ENCODE results near the gene LAMC2.
A peak's percentile ranks its signal among the peaks of the same experiment; 100 is the strongest.
"Not testable (repeated sequence)": the region's sequence is repeated elsewhere in the genome, so short reads cannot be mapped to it uniquely, and the experiment has no call there.

Gene LAMC2

DNA sequence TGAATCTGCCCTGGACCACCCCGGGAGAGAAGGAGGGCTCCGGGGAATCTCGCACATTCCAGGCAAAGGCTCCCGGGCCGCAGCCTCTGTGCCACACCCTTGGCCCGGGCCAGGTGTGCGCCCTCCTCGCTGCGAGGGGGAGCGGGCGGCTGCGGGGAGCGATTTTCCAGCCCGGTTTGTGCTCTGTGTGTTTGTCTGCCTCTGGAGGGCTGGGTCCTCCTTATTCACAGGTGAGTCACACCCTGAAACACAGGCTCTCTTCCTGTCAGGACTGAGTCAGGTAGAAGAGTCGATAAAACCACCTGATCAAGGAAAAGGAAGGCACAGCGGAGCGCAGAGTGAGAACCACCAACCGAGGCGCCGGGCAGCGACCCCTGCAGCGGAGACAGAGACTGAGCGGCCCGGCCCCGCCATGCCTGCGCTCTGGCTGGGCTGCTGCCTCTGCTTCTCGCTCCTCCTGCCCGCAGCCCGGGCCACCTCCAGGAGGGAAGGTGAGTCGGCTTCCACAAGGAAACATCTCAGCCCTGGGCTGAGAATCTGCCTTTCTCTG is at the start of gene LAMC2:
Gene LAMC2, plus strand, starts transcription at position 324 of the 550 bp plus-strand sequence. Its CDS starts 89 bp downstream, at position 413.
- ATAC-seq: peak in 1 of 2 donors; percentile 70

DNA sequence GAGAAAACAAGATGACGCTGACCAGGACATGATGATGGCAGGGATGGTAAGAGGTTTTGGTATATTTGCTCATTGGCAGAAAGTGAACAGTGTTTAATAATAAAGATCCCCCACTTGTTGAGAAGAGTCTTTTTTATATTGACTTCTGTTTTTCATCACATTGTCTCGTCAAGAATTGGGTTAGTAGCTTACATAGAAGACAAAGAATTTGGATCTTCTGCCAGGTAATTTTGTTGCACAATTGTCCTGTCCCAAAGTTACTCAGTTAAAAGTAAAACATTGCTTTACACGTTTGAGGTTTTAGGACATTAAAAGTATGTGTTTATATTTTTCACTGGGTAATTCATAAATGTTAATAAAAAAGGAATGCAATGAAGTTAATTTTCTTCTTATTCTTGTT is 48.3 kb upstream of the LAMC2 start:
- ATAC-seq: no peak

DNA sequence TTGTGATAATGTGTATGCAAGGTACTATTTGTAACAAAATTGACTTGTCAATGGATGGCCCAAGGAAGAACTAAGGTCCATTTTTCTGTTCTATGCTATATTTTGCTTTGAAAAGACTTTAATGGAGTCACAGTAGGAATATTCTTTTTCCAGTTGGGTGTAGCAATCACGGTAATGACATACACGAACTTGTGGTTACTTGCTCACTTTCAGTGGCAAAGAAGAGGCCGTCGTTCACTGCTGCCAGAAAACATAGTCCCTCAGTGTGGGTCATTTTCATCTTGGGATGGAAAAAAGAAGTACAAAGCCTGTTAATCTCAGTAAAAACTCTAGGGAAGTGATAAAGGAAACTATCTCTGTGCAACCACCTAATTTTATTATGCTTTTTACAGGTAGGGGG is 47.8 kb upstream of the LAMC2 start:
- no peak for ATAC-seq

DNA sequence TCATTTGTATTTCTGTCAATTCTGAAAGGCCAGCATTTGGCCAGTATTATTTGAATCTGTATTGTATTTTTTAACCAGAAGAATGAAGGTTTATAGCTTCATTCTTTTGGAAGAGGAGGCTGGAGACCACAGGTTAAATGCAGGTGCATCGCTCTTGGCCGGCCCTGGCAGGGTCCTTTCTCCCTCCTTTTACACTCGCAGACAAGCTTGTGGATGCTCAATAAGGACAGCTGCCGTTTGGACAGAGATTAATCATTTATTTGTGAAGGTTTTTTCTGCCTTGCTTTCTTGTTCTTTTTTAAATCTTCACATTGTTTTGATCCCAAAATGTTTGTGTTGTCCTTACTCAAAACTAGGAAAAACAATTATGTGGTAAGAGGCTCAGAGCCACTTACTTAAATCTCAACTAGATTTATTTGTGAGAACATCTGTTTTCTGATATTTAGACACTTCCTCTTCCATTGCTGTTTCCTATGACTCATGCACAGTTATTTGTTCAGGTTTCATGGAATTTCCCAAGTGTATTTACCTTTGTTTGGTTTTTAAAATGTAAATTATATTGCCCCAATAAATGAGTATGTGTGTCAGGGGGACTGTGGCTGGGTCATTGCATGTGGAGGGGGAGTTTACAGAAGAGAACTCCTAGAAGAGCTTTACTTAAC is 46.7 kb upstream of the LAMC2 start:
- no peak for ATAC-seq

DNA sequence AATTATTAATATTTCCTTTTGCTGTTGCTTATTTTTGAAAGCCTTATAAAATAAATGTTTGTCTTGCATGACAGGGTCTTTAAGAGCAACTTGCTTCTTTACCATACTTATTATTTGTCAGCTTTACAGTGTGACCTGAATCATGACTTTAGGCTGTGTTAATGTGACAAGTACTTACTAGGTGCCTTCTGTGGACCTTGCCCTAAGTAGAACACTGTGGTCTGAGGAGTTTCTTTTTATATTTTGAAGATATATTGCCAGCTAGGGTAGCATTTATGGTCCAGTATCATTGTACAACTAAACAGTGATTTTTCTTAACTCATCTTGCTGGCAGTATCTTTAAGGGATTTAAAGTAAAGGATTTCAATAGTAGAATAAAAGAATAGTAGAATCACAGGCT is 45.4 kb upstream of the LAMC2 start:
- no peak for ATAC-seq

DNA sequence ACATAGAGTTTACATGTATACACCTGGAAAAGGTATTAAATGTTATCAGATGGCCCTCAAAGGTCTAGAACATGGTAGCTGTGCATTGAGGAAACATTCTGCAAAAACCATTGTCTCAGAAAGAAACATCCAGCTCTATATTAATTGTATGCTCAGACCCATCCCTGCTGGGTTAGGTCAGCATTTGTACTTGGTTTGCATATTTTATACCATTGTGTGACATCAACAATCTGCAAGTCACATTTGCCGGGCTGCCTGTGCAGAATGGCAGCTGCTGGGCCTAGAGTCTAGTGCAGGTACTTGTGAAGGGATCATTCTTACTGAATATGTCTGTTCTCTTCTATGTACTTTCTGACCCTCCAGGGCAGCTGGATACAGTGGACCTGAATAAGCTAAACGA is 43.9 kb upstream of the LAMC2 start:
- no peak for ATAC-seq

DNA sequence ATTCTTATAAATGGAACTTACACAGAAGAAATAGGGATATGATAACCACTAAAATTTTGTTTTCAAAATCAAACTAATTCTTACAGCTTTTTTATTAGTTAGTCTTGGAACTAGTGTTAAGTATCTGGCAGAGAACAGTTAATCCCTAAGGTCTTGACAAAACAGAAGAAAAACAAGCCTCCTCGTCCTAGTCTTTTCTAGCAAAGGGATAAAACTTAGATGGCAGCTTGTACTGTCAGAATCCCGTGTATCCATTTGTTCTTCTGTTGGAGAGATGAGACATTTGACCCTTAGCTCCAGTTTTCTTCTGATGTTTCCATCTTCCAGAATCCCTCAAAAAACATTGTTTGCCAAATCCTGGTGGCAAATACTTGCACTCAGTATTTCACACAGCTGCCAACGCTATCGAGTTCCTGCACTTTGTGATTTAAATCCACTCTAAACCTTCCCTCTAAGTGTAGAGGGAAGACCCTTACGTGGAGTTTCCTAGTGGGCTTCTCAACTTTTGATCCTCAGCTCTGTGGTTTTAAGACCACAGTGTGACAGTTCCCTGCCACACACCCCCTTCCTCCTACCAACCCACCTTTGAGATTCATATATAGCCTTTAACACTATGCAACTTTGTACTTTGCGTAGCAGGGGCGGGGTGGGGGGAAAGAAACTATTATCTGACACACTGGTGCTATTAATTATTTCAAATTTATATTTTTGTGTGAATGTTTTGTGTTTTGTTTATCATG is 42.3 kb upstream of the LAMC2 start:
- no peak for ATAC-seq

DNA sequence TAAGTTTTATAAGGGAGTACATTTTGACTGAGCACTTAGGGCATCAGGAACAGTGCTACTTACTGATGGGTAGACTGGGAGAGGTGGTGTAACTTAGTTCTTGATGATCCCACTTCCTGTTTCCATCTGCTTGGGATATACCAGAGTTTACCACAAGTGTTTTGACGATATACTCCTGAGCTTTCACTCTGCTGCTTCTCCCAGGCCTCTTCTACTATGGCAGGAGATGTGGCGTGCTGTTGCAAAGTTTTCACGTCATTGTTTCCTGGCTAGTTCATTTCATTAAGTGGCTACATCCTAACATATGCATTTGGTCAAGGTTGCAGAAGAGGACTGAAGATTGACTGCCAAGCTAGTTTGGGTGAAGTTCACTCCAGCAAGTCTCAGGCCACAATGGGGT is 41.3 kb upstream of the LAMC2 start:
- ATAC-seq: no peak

DNA sequence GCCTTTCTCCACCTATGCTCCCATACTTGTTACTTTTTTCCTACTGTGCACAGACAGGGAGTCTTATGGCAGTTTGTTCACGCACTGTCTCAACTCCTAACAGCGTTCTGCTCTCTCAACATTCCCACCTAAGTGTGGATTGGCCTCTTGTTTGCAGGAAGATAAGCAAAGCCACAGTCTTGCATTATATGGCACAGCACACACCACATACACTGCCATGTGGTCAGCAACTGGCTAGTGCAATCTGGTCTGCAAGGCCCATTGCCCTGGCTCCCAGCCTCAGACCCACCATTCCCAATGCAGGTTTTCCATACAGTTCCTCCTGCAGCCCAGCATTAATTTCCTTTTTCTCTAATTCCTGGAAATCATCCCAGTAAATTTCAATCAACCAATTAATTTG is 38.3 kb upstream of the LAMC2 start:
- no peak for ATAC-seq

DNA sequence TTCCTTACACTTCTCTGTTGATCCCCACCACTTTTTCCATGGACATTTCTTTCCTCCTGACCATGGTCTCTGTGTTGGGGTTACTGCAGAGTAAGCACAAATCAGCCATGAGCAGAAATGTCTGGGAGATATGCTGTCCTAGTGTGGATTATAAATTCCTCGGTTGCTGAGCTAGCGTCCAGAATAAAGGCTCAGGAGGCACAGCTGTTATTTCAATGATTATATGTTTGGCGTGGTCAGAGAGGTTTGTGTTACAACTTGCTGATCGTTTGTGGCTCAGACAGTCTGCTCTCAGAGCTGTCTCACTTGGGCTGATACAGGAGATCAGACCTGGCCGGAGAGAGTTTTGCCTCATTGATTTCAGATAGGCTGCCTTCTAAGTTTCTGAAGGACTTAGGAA is 37.5 kb upstream of the LAMC2 start:
- no peak for ATAC-seq

DNA sequence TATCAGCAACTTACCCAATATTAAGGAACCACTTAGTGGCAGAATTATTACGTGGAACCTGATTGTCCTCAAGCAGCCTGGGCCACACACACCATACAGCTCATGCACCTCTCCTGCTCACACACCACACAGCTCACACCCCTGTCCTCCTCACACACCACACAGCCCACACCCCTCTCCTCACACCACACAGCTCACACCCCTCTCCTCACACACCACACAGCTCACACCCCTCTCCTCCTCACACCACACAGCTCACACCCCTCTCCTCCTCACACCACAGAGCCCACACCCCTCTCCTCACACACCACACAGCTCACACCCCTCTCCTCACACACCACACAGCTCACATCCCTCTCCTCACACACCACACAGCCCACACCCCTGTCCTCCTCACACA is 36.8 kb upstream of the LAMC2 start:
- no peak for ATAC-seq

DNA sequence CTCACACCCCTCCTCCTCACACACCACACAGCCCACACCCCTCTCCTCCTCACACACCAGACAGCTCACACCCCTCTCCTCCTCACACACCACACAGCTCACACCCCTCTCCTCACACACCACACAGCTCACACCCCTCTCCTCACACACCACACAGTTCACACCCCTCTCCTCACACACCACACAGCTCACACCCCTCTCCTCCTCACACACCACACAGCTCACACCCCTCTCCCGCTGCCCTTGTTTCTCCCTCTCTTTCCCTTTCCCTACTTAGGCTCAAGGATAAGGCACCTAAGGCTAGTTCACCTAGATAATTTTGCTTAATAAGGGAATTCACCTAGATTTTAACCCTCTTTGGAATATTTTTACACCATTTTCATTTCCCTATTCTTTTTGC is 36.0 kb upstream of the LAMC2 start:
- ATAC-seq: not testable (repeated sequence)

DNA sequence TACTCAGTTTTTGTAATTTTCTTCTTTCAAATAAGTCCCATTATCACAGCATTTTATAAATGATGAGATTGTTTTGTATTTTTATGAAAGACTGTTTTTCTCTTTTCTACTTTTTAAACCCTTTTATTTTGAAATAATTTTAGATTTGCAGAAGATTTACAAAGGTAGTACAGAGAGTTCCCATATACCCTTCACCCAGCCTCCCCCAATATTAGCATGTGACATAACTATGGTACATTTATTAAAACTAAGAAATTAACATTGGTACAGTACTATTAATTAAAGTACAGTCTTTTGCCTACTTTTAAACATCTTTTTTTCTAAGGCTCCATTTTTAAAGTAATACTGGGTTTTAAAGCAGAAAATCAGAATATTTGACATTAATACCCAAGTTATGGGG is 35.6 kb upstream of the LAMC2 start:
- no peak for ATAC-seq

DNA sequence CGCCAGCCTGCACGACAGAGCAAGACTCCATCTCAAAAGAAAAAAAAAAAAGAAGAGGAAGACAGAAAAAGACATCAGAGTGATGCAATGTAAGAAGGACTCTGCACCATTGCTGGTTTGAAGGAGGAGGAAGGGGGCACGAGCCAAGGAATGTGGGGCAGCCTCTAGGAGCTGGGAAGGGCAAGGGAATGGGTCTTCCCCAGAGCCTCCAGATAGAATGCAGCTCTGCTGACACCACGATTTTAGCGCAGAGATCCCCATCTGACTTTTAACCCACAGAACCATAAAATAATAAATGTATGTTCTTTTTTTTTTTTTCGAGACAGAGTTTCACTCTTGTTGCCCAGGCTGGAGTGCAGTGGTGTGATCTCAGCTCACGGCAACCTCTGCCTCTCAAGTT is 33.9 kb upstream of the LAMC2 start:
- ATAC-seq: no peak

DNA sequence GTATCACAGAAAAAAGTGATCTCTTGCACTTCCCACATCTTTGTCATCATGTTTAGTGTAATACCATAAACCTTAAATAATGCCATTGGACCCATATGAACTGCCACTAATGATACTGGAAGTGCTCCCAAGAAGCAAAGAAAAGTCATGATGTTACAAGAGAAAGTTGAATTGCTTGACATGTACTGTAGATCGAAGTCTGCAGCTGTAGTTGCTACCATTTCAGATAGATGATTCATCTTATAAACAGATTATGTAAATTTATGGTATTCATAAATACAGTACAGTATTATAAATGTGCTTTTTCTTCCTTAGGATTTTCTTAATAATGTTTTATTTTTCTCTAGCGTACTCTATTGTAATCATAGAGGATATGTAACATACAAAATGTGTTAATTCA is 30.1 kb upstream of the LAMC2 start:
- ATAC-seq: no peak

DNA sequence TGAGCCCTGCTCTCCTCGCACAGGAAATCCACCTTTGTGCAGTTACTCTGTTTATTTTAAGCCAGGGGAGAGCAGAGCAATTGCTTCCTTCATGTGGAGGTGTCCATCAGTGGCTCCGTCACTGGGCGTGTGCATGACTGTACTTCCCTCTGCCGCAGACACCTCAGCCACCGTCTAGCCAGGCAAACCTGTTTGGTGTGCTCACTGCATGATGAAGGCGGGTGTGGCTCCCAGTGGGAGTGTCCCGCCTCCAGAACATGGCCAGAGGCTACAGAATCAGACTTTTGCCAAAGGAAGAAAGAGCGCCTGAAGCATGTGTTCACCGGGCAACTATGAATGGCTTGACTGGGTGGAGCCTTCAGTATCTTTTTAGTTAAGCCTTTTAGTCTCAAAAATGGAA is 26.1 kb upstream of the LAMC2 start:
- no peak for ATAC-seq

DNA sequence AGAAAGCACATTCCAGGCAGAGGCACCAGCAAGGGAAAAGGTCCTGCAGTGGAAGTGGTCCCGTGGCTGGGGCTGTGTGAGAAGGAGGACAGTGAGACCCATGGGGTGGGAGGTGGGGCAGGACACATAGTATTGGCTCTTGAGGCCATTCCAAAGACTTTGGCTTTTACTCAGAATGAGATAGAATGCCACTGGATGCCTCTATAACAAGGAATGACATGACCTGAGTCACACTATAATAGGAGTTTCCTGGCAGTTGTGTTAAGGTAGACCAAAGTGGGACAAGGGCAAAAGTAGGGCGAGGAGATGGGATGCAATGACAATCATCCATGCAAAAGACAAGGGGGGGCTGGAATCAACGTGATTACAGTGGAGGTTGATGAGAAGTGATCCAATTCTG is 24.7 kb upstream of the LAMC2 start:
- no peak for ATAC-seq

DNA sequence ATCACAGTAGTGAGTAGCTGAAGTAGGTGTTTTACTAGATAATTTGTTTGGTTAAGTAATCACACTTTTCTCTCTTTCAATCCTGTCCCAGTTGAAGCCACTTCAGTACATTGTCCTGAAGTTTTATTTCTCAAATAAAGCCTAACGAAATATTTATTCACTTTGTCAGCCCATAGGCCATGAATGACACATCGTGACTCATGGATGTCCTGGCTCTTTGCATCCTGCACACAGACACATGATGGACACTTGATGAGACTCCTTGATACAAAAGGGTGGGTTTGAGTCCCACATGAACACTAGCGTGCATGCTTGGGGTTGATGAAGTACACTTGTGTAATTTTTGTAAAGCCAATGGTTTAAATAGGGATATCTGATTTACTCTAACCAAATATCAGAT is 22.7 kb upstream of the LAMC2 start:
- no peak for ATAC-seq

DNA sequence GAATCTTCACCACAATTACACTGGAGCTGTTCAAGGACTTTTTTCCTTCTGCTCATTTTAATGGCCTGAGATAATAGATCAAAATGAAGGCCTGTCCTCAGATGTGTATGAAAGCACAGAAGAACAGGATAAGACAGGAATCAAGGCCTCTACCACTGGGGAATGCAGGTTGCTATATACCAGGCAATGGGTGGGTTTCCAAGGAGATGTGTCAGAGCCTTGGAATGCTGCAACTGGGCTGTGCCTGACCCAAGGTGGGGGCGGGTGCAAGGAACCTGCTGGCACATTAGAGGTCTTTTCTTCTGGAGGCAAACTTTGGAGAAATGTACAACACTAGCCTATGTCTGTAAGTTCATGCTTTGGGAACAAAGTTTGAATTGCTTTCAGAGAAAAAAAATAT is 21.7 kb upstream of the LAMC2 start:
- no peak for ATAC-seq

DNA sequence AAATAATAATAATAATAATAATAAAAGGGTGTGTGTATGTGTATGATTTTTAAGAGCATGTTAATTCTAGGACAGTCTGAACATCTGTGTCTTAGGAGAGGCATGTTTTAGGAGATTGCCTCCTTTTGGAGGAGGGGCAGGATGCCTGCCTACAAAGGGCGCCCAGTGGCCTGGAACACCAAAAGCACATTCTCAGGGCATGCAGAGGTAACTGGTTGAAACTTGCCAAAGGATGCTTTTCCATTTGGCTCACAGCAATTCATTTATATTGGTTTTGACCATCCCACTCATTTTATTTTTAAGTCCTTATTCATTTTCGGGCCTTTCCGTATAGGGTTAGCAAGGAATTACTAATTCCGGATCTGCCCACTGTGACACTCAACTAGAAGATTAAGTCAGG is 21.1 kb upstream of the LAMC2 start:
- ATAC-seq: no peak

DNA sequence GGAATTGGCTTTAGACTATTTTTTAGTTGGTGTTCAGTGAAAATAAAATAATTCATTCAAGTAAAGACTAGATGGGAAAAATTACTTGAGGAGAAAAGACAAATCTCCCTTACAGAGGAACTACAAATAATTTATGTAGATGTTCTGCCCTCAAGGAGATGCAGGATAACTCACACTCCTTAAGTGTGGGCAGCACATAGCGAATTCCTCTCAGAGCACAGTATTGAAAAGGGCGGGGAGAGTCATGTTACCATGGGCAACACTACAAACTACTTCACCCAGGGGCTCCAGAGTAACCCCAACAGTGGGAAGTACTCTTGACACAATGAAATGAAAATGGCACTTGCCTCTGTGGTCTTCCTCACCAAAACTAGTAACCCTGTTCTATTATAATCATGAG is 20.6 kb upstream of the LAMC2 start:
- no peak for ATAC-seq

DNA sequence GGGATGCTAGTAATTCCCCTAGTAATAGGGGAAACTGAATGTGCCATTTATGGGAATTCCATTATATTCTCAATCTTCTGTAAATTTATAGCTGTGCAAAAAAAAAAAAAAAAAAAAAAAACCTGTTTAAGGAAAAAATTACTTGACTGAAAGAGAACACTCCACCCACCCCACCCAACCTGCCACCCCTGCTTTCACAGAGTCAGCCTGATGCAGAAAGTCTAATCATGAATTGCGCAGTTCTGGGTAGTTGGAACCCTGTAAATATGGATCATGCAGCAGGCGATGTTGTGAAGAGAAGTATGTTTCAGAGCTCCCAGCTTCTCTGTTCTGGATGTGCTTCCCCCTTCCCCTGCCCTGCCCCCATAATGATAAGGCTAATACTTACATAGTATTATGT is 19.6 kb upstream of the LAMC2 start:
- no peak for ATAC-seq

DNA sequence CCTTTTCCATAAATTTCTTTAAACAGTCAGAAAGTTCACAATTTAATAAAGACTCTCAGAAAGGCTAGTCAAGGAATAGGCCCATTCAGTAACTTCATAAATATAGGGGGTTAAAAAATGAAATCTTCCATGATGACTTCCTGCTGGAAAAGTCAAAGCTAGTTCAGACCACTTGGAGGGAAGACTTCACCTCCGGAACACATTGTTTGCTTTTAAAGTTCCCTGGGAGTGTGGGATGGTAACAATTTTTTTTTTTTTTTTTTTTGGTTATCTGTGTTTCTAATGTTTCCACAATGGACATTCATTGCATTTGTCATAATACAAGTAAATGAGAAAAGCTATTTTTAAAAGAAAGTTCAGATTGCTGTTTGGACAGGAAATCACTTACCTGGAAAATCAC is 18.4 kb upstream of the LAMC2 start:
- ATAC-seq: no peak

DNA sequence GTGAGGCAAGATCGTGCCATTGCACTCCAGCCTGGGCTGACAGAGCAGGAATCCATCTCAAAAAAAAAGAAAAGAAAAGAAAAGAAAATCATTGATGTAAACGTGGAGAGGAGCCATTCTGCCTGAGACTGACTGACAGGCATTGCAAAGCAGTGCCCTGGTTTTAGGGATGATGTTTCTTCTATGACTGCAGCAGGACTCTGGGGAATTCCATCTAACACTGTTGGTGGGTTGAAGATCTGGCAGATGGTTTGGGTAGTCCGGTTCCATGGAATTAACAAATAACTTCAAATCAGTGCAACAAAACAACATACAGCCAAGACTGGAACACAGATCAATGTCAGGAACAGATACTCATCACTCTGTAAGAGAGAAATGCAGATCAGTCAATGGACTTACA is 17.8 kb upstream of the LAMC2 start:
- no peak for ATAC-seq

DNA sequence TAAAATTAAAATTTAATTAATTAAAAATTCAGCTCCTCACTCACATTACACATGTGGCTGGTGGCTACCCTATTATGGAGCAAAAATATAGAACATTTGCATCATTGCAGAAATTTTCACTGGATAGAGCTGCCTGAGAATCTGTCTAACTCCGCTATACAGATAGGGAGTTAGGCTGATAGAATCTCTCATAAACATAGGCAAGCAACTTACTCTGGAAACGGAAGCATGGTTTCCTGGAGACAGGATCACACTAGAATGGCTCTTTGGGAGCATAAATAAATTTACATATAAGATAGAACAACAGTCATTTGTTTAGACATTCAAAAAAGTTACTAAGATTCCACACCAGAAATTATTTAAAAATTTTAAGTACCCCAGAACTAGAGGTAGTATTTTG is 12.2 kb upstream of the LAMC2 start:
- no peak for ATAC-seq

Measured in activated CD4-positive, CD25-positive, alpha-beta regulatory T cell treated with anti-CD3 and anti-CD28 coated beads, Interleukin-2, amount 50 U/mL, for 24 hours (primary cell).